VCaP (cell line): ENCODE results near the gene PBXIP1.

ENCODE experiments used
- H3K27ac ChIP-seq: fragments of 450-650 bp; 2 replicates; pipeline ENCODE4 v1.5.1; 2017
- CTCF ChIP-seq: fragments of 450-650 bp; conservative IDR thresholded peaks from 2 replicates; pipeline ENCODE4 v1.5.1; 2017; ENCODE audit warnings: mild to moderate bottlenecking, moderate library complexity

Gene PBXIP1

DNA sequence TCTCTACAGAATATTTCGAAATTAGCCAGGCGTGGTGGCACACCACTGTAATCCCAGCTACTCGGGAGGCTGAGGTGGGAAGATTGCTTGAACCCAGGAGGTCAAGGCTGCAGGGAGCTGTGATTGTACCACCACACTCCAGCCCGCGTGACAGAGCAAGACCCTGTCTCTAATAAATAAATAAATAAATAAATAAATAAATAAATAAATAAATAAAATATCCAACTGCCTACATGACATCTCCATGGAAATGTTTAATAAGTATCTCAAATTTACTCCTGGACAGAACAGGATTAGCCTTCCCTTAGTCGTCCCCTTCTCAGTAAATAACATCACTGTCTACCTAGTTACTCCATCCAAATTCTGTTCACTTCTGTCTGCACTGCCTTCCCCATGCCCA lies 56.9 kb downstream of the PBXIP1 start:
- no peak for TF ChIP-seq CTCF
- H3K27ac ChIP-seq = no peak overlapping the region

- TF ChIP-seq CTCF = no peak
- no peak overlapping the region for H3K27ac ChIP-seq
Measured at GRCh38 chr1:154896771-154897286, 59.1 kb downstream of the PBXIP1 start.

- H3K27ac ChIP-seq = no peak overlapping the region
Measured at GRCh38 chr1:154895798-154896197, 60.1 kb downstream of the PBXIP1 start.

More at GRCh38 chr1:154895798-154896197, 60.1 kb downstream of the PBXIP1 start:
- TF ChIP-seq CTCF = no peak
